Testis (tissue), 3 donors: ENCODE measurements around the gene ZC3H4. TPM values are rescaled to one million over a fixed set of nuclear protein-coding genes. Genes with fewer than 3 reads are reported as not detected.

Source experiments
- DNase-seq: peaks from one replicate; pipeline ENCODE4 v3.0.0-alpha.2; 2019
- H3K27ac ChIP-seq, 2 donors: fragments of 200-600 bp; sonication (generic); one replicate each; pipeline ENCODE4 v1.5.1; 2019
- H3K27me3 ChIP-seq: fragments of 200-600 bp; sonication (generic); one replicate; pipeline ENCODE4 v1.5.1; 2019
- H3K36me3 ChIP-seq: fragments of 200-600 bp; sonication (generic); one replicate; pipeline ENCODE4 v1.5.1; 2017; ENCODE audit warnings: low read depth; ENCODE audit errors: missing control alignments
- H3K4me1 ChIP-seq: fragments of 200-600 bp; sonication (generic); one replicate; pipeline ENCODE4 v1.5.1; 2019
- H3K4me3 ChIP-seq, 2 donors: fragments of 200-600 bp; sonication (generic); one replicate each; pipeline ENCODE4 v1.5.1; 2017 to 2019
- H3K9me3 ChIP-seq: fragments of 200-600 bp; sonication (generic); one replicate; pipeline ENCODE4 v1.5.1; 2017
- CTCF ChIP-seq, 3 experiments: fragments of 450-650 bp in 2 of 3; fragments of 200-600 bp in 1 of 3; sonication (generic) in 1 of 3; IDR thresholded peaks; one replicate each; pipeline ENCODE4 v1.5.1; 2016 to 2019; ENCODE audit warnings: antibody characterized with exemption in 3 of 3, mild to moderate bottlenecking in 2 of 3, moderate library complexity in 1 of 3
- POLR2A ChIP-seq: fragments of 450-650 bp; IDR thresholded peaks from one replicate; pipeline ENCODE4 v1.6.1; 2017; ENCODE audit warnings: antibody characterized with exemption, mild to moderate bottlenecking, moderate library complexity
- WGBS, 2 donors: methylation state at CpG; one replicate each; pipeline ENCODE4 v1.1.5; 2018; 5-methylcytosine and 5-hydroxymethylcytosine counted together
- intact Hi-C: fragments of 100-400 bp; cut with DNase I; formaldehyde crosslinking; loops from one replicate; pipeline ENCODE4 v1.15.1; 2023; ENCODE audit warnings: low total_unique reads
- polyA plus RNA-seq: library from polyadenylated mRNA; stranded (reverse); fragments of 350-450 nt; fragmentation: Illumina TruSeq; extraction: RNeasy Lipid Tissue Mini Kit (QIAGEN cat#74804); gene quantifications from one replicate; pipeline ENCODE4 v1.2.3, GENCODE V29; 2014; ENCODE audit warnings: low read depth, low replicate concordance; ENCODE audit not compliant: insufficient read depth
- total RNA-seq, 2 donors: library from RNA; depleted of rRNA; stranded (reverse); fragments of >200 nt; gene quantifications; one replicate each; pipeline ENCODE4 v1.2.3, GENCODE V29; 2016

Gene ZC3H4
- total and polyA plus RNA-seq, 3 donors from 2014 or later: 25.4 to 47.3 (median 45.2) TPM

GRCh38 chr19:47036097-47036651 lies 77.4 kb downstream of the ZC3H4 start:
- DNase-seq: no peak
- Histone ChIP-seq H3K4me3 (peak overlapping the region; percentile 41 to 43), H3K27ac (peak overlapping the region in 1 of 2 donors; percentile 30), H3K4me1 (peaks cover 12% of the 10 kb centered on the region), H3K9me3 (no peaks in the 10 kb centered on the region), H3K27me3 (no peaks in the 10 kb centered on the region), H3K36me3 (no peaks in the 10 kb centered on the region)
- intact Hi-C loops: no loop called here
- TF ChIP-seq POLR2A (no peak), CTCF (IDR thresholded peaks at IDR 0.05) (no peak)
- WGBS, 2 donors: 8 to 9% methylated on average over 26 of the region's 26 CpGs

GRCh38 chr19:47035127-47036096 lies 78.2 kb downstream of the ZC3H4 start:
- peaks cover 12% of the 10 kb centered on the region for H3K4me1 ChIP-seq
- H3K27ac ChIP-seq: peak overlapping the region in 1 of 2 donors; percentile 30
- intact Hi-C loops: no loop called here
- peak; percentile 94 to 98 (median 96) for TF ChIP-seq CTCF (IDR thresholded peaks at IDR 0.05)
- no peak for TF ChIP-seq POLR2A
- WGBS, 2 donors: 5% methylated on average over 35 of the region's 35 CpGs
- H3K27me3 ChIP-seq: no peaks in the 10 kb centered on the region
- H3K9me3 ChIP-seq: no peaks in the 10 kb centered on the region
- DNase-seq: peak; percentile 91
- H3K4me3 ChIP-seq: peak overlapping the region; percentile 41 to 43
- no peaks in the 10 kb centered on the region for H3K36me3 ChIP-seq

GRCh38 chr19:47032171-47032811 lies 81.3 kb downstream of the ZC3H4 start:
- peak in 2 of 3 experiments; percentile 53 to 69 for TF ChIP-seq CTCF (IDR thresholded peaks at IDR 0.05)
- TF ChIP-seq POLR2A: no peak
- intact Hi-C loops: no loop called here
- Histone ChIP-seq H3K4me1 (peaks cover 12% of the 10 kb centered on the region), H3K4me3 (no peak overlapping the region), H3K36me3 (no peaks in the 10 kb centered on the region), H3K27me3 (no peaks in the 10 kb centered on the region), H3K27ac (no peak overlapping the region), H3K9me3 (no peaks in the 10 kb centered on the region)
- WGBS, 2 donors: 26 to 48% methylated on average over 9 to 17 of the region's 17 CpGs
- DNase-seq: peak; percentile 52

- TF ChIP-seq POLR2A (no peak), CTCF (IDR thresholded peaks at IDR 0.05) (no peak)
- Histone ChIP-seq H3K4me3 (no peak overlapping the region), H3K9me3 (no peaks in the 10 kb centered on the region), H3K27me3 (no peaks in the 10 kb centered on the region), H3K27ac (no peak overlapping the region), H3K4me1 (no peaks in the 10 kb centered on the region), H3K36me3 (no peaks in the 10 kb centered on the region)
- intact Hi-C loops: no loop called here
- 17 to 44% methylated on average over 13 to 14 of the region's 14 CpGs for WGBS, 2 donors
- DNase-seq: no peak
Observed at GRCh38 chr19:47028195-47028601, 85.4 kb downstream of the ZC3H4 start.
